Glomerular visceral epithelial cell (primary cell): Measurements from ENCODE around the gene SMIM35.
"Not testable (repeated sequence)": the region's sequence is repeated elsewhere in the genome, so short reads cannot be mapped to it uniquely, and the experiment has no call there.

Experiments used
- DNase-seq: peaks from one replicate; pipeline ENCODE4 v3.0.0-alpha.2; 2016; ENCODE audit errors: extremely low spot score

Gene SMIM35

DNA sequence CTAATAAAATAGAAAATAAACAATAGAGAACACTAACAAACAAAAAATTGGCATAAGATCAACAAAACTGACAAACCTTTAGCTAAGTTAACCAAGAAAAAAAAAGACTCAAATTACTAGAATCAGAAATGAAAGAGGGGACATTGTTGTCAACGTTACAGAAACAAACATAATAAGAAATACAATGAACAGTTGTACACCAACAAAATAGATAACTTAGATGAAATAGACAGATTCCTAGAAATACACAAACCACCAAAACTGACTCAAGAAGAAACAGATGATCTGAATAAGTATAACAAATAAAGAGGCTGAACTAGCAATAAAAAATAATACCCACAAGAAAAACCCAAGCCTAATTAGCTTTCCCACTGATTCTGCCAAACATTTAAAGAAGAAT is 44.6 kb downstream of the SMIM35 start:
- DNase-seq = no peak

DNA sequence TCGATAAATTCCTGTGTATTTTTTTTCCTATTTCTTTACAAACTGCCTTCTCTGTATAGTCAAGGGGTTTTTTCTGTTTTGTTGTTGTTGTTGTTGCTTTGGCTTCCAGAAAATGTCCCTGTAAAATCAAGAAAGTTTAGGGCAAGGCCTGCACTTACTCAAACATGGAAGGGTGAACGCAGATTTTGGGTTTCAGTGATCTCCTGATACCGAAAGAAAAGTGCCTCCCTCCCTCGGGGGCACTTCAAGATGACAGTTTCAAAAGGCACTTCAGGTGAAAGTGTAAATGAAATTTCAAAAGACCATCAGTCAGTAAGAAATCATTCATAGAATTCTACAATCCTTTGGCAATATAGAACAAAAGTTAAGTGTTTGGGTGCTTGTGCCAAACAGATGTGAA is 53.3 kb downstream of the SMIM35 start:
- no peak for DNase-seq

DNA sequence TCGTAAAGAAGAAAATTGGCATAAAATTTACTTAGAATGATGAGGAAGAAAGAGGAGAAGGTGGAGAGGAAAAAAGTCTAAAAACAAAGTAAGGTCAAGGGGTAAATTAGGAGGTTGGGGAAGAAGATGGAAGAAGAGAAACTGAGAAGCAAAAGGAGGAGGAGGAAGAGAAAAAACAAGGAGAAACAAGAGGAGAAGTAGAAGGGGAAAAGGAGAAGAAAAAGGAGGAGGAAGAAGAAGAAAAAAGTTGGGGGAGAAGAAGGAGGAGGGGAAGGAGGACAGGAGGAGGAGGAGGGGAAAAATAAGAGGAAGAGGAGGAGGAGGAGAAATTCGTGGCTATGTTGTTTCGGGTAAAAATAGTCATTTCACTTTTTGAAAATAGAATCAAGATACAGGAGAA is 58.1 kb downstream of the SMIM35 start:
- no peak for DNase-seq

DNA sequence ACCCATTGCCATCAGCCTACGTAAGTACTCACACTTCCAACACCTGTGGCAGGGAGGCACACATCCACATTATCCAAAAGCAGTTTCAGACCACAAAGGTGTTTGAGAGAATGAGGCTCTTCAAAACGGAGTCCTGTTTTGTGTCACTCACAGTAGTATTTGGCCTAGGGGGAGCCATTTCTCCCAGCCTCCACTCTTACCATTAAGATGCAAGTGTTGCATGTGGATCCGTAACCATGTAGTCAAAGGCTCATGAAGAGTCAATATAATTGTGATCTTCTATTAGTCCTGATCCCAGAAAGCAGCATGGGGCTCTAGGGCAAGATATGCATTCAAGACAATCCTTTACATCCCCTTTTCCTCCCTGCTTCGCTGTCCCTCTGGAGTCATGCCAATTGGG is 59.1 kb downstream of the SMIM35 start:
- no peak for DNase-seq

DNA sequence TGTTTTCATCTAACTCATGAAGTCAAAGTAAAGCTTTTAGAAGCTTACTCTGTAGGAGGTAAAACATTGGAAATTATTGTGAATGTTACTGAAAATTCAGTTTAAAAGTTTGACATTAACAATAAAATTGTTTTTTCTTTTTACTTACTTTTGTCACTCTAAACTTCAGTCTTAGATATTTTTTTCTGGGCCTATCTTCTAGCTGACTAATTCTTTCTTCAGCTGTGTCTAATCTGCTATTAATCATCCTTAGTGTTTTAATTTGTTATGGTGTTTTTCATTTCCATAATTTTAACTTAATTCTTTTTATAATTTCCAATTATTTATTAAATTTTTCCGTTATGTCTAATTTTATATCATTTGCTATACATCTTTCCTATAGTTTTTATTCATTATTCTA is 65.6 kb downstream of the SMIM35 start:
- no peak for DNase-seq

DNA sequence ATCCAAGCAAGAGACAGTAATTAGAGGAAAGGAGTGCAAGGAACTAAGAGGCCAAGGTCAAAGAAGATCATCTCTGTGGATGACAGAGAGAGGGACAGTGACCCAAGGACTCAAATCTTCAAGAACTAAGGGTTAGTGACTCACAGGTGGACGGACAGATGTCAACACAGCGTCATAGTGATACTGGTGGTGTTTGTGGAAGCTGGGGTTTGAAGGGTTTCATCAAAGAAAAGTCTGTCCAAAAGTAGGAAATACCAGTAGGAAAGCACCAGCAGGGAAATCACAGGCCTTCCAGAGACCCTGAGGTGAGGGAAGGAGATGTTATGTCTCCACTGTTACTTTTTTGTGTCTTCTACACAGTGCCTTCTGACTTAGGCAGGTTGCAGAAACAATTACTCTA is 68.4 kb downstream of the SMIM35 start:
- DNase-seq = no peak

DNA sequence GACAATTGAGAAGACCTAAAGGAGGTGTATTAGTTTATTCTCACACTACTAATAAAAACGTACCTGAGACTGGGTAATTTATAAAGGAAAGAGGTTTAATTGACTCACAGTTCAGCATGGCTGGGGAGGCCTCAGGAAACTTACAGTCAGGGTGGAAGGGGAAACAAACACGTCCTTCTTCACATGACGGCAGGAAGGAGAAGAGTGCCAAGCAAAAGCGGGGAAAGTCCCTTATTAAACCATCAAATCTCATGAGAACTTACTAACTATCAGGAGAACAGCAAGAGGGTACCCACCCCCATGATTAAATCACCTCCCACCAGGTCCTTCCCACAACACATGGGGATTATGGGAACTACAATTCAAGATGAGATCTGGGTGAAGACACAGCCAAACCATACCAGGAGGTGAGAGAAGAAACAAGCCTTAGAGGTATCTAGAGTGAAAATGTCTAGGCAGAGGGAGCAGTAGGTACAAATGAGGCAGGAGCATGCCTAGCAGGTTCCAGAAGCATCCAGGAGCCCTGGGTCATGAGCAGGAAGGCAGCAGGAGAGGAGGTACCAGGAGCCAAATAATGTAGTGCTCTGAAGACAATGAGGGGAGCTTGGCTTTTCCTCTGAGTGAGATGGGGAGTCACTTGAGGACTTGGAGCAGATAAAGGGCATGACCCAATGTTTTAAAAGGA is 69.0 kb downstream of the SMIM35 start:
- no peak for DNase-seq

DNA sequence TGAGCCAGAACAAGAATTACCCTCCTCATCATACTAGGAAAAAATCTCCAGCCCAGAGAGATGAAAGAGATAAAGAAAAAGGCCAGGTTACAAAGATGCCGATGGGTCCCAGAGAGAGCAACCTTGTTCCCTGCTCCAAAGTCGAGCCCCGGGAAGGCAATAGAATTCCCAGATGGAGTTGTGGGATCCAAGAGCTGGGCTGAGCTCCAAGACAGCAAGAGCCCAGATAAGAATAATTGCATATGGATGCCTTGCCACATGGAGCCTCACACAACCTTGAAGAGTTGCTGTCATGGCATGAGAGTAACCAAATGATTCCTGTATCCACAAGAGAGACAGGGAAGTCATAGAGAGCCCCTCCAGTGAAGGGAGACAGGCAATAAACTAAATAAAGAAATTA is 69.7 kb downstream of the SMIM35 start:
- DNase-seq = no peak

DNA sequence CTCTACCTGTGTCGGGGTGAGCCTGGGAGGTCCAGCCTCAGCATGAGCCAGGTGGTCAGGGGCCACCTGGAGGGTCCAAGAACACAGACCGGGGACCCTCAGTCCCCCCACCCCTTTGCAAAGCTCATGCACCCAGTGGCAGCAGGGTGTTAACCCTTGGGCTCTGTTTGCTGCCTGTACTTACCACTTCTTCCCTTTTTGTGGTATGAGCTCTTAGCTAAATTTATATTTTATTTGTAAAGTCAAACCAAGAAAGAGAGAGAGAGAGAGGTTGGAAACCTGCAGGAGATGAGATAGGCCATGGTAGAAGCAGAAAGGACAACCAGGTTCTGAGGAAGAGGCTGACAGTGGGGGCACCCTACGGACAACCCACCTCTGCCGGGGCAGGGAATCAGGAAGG is 70.7 kb downstream of the SMIM35 start:
- DNase-seq = no peak

DNA sequence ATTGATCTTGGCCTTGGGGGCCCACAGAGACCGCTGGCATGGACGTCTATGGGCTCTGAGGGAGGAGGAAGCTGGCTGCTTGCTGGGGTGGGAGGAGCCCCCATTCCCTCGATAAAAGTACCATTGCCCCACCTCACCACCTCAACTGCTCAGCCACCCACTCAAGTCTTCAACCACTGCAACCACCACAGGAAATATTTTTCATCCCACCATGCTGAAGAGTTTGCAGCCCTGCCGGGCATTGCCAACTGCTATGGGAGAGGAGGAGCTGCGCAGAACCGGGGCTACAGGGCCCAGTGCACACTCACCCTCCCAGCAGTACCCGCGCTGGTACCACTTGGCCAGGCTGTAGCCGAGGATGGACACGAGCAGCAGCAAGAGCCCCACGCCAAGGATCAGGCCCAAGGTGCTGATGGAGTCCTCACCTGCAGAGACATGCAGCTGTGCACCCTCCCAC is 71.3 kb downstream of the SMIM35 start:
- no peak for DNase-seq

DNA sequence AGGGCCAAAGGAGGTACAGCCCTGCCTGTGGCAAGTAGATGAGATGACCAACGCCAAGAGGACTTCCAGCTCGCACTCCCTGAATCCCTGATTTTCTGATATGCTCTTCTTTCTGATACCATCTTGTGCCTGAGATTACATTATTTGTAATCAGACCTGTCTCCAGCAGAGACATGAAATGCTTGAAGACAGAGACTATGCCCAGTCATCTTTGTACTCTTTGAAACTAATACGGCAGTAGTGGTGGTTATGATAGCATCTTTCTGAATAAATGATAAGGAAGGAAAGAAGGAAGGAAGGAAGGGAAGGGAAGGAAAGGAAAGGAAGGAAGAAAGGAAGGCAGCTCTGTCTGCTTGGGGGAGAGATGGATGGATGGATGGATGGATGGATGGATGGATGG is 72.7 kb downstream of the SMIM35 start:
- no peak for DNase-seq

DNA sequence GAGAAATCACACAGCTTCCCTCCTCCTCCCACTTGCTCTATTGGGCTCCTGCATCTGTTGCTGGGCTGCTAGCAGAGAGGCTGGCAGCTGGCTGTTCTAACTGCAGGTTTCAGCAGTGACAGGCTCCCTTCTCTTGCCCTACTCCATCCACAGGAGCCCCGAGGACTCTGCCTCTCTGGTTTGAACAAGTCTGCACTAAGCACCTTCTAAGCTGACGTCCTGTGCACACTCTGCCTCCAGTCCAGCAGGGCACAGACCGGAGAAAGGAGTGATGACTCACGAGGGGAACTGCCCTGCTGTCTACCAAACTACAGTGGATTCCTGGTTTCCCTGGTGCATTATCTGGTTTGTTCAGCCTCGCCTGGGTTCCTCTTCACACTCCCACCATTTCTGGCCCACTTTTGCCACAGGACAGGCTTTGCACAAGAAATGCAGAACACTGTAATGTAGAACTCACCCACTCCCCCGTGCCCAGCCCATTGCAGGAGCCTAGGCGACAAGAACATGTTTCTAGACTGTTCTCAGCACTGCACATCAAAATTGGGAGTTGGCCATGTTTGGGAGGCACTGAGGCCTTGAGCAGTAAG is 74.6 kb downstream of the SMIM35 start:
- DNase-seq = peak; percentile 24

DNA sequence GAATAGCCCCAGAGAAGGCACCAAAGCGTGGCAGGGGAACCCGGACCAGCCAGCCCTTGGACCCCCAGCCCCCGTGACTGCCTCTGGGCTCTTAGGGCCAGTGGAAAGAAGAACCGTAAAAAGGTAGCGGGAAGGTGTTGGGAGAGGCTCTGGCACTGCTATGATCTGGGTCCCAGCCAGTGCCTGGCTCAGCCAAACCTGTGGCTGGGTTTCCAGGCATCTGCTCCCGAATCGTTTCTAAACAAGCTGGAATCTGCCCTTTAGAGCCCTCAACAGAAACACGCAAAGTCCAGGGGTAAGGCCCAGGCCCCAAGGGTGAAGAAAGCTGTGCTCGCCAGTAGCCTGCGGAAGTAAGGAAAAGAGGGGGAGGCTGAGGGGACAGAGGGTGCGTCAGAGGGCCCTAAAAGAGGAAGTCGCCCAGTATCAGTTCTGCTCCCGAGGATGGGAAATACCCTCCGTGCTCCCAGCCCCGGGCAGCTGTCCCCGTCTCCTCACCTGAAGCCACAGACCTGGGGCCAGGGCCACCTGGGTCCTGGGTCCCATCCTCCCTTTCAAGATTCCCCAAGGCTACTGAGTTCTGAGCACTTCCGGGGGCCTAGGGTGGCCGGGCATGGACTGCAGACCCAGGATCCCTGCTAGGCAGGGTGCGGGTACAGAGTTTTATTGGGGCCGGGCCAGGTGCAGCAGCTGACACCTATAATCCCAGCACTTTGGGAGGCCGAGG is 75.9 kb downstream of the SMIM35 start:
- no peak for DNase-seq

DNA sequence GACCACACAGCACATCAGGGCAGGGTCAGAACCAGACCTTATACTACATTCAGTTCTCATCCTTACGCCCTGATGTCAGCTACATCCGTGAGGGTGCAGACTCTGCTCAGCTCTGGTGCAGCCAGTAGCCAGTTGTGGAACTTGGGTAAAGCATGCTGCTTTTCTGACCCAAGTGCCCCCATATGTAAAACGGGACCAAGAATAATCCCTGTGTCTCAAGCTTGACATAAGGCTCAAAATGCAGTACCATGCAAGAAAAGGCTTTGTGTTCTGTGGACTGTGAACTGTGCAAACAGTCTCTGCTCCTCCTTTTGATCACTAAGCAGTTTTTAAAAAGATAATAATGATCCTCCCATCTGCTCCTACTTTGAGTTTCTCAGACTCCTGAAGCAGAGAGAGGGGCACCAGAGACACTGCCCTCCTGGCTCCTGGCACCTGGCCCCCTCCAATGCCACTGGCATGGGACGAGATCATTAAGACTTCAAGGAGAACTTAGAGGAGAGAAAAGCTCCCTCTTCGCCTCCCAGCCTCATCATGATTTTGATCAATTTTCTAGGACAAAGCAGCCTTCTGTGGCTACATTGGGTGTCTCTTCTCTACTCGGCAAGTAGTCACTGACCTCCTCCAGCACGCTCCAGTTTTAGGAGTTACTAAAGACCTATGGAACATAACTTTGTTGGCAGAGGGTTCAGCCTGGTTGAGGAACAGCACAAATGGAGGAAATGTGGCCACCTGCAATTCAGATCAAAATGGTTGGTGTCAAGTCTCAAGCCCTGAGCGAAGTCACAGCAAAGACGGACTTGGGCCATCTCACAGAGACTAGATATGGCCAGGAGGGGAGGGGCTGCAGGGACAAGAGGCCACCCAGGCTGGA is 76.7 kb downstream of the SMIM35 start:
- DNase-seq = no peak

DNA sequence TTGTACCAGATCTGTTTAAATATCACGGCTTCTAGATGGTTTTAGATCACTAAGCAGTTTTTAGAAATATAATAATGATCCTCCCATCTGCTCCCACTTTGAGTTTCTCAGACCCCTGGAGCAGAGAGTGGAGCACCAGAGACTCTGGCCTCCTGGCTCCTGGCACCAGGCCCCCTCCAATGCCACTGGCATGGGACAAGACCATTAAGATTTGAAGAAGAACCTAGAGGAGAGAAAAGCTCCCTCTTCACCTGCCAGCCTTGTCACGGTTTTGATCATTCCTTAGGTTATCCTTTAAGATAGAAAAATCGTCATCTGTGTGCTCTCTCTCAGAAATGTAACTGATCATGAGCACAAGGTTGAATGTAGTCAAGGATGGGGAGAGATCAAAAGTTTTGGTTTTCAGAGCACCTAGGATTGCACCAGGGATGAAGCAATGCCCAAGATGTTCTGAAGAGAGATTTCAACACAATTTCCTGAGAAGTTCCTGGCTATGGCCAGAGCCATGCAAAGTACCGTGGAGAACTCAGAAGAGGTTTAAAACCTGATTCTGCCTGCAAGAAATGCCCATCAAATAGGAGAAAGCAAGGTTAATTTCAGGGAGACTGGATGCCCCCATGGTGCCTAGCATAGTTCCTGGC is 78.4 kb downstream of the SMIM35 start:
- no peak for DNase-seq

DNA sequence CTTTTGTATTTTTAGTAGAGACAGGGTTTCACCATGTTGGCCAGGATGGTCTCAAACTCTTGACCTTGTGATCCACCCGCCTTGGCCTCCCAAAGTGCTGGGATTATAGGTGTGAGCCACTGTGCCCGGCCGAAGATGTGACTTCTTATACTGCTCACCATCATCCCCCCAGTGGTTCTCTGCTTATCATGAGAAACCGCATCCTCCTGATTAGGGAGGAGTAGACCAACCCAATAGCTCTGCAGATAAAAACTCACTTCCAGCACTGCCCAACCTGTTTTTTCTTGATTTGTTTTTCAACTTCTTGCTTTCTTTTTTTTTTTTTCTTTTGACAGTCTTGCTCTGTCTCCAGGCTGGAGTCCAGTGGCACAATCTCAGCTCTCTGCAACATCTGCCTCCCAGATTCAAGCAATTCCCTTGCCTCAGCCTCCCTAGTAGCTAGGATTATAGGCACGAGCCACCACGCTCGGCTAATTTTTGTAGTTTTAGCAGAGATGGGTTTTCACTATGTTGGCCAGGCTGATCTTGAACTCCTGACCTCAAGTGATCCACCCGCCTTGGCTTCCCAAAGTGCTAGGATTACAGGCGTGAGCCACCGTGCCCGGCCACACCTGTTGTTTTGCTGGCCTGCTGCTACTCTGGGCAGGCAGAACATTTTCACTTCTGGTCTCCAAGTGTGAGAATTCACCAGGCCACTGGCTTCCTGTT is 79.0 kb downstream of the SMIM35 start:
- not testable (repeated sequence) for DNase-seq

DNA sequence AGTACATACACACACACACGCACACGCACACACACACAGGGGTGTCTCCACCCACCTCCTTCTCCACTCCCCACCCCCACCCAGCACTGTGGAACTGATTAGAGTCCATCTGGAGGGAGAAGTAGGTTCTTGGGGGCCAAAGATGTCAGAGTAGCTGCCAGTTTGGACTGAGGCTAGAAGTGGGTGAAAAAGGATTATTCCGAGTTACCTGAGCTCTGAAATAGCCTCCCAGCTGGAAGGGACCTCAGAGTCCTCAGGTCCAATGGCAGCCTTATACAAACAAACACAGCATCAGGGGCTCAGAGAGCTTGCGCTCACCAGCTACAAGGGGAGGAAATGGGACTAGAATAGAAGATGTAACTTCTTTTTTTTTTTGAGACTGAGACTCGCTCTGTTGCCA is 79.7 kb downstream of the SMIM35 start:
- no peak for DNase-seq

DNA sequence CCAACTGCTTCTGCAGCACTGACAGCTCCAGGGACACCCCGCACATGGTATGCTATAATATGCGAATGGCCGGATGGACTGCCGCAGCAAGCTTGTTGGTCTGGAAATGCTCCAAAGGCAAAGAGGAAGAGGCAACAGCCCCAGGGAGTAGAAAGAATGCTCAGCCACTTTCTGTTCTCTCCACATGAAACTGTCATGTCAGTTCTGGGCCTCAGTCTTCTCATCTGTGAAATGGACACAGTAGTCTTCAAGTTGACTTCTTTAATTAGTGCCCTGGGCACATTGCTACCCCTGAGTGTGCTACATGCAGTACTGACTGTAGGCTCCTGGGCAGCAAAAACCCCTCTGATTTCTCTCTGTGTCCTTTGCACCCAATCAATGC is 80.6 kb downstream of the SMIM35 start:
- DNase-seq = no peak

DNA sequence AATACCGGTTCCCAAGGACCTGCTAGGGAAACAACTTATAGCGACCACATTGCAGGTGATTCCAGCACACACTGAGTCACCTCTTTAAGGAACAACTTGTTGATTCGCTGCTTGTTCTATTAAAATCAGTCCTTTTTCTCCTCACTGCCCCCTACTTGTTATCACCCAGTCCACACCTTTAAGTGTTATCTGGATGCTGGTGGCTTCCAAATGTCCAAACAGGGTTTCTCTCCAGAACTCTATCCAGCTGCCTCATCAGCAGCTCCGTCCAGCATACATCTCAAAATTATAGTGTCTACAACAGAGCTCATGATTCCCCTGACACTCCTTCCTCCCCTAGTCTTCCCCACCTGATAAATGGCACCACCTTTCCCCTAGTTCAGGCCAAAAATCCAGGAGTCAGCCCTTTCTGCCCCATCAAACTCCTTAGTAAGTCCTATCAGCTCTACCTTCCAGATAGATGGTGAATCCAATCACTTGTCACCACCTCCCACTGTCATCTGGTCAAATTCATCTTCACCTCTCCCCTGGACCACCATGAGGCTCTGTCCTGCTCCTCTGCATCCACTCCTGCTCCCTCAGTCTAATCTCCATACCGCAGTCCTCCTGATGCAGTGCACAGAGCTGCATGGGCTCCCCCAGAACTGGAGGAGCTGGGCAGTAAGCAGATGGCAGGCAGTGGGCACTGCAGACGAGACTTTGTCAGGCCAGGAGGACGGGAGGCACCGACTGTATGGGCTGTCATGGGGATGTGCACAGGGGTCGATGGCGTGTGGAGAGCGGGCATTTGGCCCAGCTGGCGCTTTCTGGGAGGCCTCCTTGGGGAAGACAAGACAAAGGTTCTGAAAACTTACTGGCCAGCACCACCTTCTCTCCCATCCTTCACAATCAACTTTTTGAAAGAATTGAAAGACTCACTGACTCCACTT is 81.3 kb downstream of the SMIM35 start:
- DNase-seq = no peak
